ENCODE results near the gene SPOP.

DNA sequence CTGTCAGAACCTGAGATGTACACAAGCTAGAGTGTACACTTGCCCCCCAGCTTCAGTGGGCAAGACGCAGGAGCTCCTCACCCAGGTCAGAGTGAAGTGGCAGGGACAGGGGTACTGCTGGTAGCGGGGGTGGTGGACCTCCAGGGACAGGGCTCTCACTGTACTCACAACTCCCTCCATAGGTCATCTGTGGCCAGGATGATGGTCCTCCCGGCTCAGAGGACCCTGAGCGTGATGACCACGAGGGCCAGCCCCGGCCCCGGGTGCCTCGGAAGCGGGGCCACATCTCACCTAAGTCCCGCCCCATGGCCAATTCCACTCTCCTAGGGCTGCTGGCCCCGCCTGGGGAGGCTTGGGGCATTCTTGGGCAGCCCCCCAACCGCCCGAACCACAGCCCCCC is 99.5 kb downstream of the SPOP start:
- TF ChIP-seq, protein P1, sequence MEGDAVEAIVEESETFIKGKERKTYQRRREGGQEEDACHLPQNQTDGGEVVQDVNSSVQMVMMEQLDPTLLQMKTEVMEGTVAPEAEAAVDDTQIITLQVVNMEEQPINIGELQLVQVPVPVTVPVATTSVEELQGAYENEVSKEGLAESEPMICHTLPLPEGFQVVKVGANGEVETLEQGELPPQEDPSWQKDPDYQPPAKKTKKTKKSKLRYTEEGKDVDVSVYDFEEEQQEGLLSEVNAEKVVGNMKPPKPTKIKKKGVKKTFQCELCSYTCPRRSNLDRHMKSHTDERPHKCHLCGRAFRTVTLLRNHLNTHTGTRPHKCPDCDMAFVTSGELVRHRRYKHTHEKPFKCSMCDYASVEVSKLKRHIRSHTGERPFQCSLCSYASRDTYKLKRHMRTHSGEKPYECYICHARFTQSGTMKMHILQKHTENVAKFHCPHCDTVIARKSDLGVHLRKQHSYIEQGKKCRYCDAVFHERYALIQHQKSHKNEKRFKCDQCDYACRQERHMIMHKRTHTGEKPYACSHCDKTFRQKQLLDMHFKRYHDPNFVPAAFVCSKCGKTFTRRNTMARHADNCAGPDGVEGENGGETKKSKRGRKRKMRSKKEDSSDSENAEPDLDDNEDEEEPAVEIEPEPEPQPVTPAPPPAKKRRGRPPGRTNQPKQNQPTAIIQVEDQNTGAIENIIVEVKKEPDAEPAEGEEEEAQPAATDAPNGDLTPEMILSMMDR (conservative IDR thresholded peaks at IDR 0.05; ENCODE audit: low read depth, low read length): no peak
- TF ChIP-seq MXI1 (IDR thresholded peaks at IDR 0.05; ENCODE audit: borderline replicate concordance, low read depth, low read length) (no peak), RCOR1 (IDR thresholded peaks at IDR 0.05; ENCODE audit: insufficient replicate concordance, low read length) (no peak), RAD21 (IDR thresholded peaks at IDR 0.05; ENCODE audit: low read length) (no peak), MAZ (IDR thresholded peaks at IDR 0.05; ENCODE audit: borderline replicate concordance, low read depth, low read length) (no peak), POLR2A (IDR thresholded peaks at IDR 0.05; ENCODE audit: low read depth, low read length) (no peak), MAFK (IDR thresholded peaks at IDR 0.05; ENCODE audit: low read depth, low read length) (no peak), CEBPB (IDR thresholded peaks at IDR 0.05; ENCODE audit: low read depth, low read length) (no peak), BHLHE40 (IDR thresholded peaks at IDR 0.05; ENCODE audit: low read depth, low read length) (no peak), FOS (IDR thresholded peaks at IDR 0.05; ENCODE audit: low read depth, low read length) (no peak), RFX5 (IDR thresholded peaks at IDR 0.05; ENCODE audit: low read depth, low read length) (no peak), NFE2L2 (IDR thresholded peaks at IDR 0.05; ENCODE audit: low read depth, low read length) (no peak), SMC3 (IDR thresholded peaks at IDR 0.05; ENCODE audit: low read depth, low read length) (no peak)
- TF ChIP-seq, protein P2, sequence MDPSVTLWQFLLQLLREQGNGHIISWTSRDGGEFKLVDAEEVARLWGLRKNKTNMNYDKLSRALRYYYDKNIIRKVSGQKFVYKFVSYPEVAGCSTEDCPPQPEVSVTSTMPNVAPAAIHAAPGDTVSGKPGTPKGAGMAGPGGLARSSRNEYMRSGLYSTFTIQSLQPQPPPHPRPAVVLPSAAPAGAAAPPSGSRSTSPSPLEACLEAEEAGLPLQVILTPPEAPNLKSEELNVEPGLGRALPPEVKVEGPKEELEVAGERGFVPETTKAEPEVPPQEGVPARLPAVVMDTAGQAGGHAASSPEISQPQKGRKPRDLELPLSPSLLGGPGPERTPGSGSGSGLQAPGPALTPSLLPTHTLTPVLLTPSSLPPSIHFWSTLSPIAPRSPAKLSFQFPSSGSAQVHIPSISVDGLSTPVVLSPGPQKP (IDR thresholded peaks at IDR 0.05; ENCODE audit: borderline replicate concordance, low read depth, low read length): no peak
